Neural crest cell (in vitro differentiated cells): ENCODE data around the gene KIF26B. TPM values are rescaled to one million over a fixed set of nuclear protein-coding genes. Genes with fewer than 3 reads are reported as not detected.

Experiments used
- DNase-seq: peaks from one replicate; pipeline ENCODE4 v3.0.0; 2021; ENCODE audit warnings: low read depth, mixed read lengths, low spot score
- H3K27ac Mint-ChIP-seq: one replicate; pipeline ENCODE4 v1.8.0; 2021; ENCODE audit warnings: mild to moderate bottlenecking, mixed read lengths; ENCODE audit not compliant: unreplicated experiment
- H3K27me3 Mint-ChIP-seq: 2 replicates; pipeline ENCODE4 v1.8.0; 2021; ENCODE audit warnings: low read depth, mild to moderate bottlenecking, mixed read lengths
- H3K36me3 Mint-ChIP-seq: 2 replicates; pipeline ENCODE4 v1.8.0; 2021; ENCODE audit warnings: low read depth, mild to moderate bottlenecking, mixed read lengths
- H3K4me1 Mint-ChIP-seq: 2 replicates; pipeline ENCODE4 v1.8.0; 2021; ENCODE audit warnings: mixed read lengths
- H3K4me3 Mint-ChIP-seq: one replicate; pipeline ENCODE4 v1.8.0; 2021; ENCODE audit warnings: mild to moderate bottlenecking, mixed read lengths
- H3K9me3 Mint-ChIP-seq: 2 replicates; pipeline ENCODE4 v1.8.0; 2021; ENCODE audit warnings: mixed read lengths
- CTCF ChIP-seq: fragments of 200-600 bp; sonication (generic); conservative IDR thresholded peaks from 2 replicates; pipeline ENCODE4 v1.5.0; 2021; ENCODE audit warnings: antibody characterized with exemption, mild to moderate bottlenecking
- total RNA-seq: library from RNA; stranded (reverse); gene quantifications from 2 replicates; pipeline ENCODE4 v1.2.1, GENCODE V29; 2021

Gene KIF26B
- total RNA-seq, 1 donor from 2014 or later, result 6.2 TPM

DNA sequence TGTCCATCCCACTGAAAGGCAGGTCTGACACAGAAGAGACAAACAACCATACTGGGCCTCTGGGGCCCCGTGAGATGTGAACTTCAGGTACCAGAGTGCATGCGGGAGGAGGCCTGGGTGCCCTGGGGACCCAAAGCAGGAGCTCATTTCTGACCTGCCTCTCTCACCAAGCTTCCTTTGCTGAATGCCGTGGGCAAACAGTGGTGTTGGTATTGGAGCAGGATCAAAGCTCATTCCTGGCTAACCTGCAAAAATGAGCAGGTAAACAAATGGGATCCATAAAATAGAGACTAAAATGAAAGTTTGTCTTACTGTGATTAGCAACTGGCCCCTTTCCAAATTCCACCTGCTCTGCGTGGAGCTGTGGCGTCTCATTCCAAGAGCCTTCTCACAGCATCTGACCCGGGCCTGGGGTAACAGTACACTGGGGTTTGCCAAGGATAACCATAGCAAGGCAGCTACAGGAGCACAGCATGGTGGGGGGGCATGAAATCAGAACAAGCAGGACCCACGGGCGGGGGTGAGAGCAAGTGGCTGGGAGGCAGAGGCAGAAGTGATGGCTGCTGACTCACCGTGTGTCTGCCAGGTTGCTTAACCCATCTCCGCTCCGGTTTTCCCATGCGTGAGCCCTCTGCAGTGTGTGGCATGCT, 103.6 kb downstream of the KIF26B start:
- DNase-seq, result no peak
- Mint-ChIP-seq H3K4me1 (peaks cover 22% of the 10 kb centered on the region), H3K4me3 (no peak overlapping the region), H3K9me3 (no peaks in the 10 kb centered on the region), H3K36me3 (no peaks in the 10 kb centered on the region), H3K27ac (no peak overlapping the region), H3K27me3 (no peaks in the 10 kb centered on the region)
- no peak for TF ChIP-seq CTCF

- H3K9me3 Mint-ChIP-seq, result no peaks in the 10 kb centered on the region
- no peaks in the 10 kb centered on the region for H3K27me3 Mint-ChIP-seq
- no peak for TF ChIP-seq CTCF
- H3K4me1 Mint-ChIP-seq, result peaks cover 24% of the 10 kb centered on the region
- no peaks in the 10 kb centered on the region for H3K36me3 Mint-ChIP-seq
- H3K27ac Mint-ChIP-seq, result no peak overlapping the region
- no peak overlapping the region for H3K4me3 Mint-ChIP-seq
- no peak for DNase-seq
Measured at GRCh38 chr1:245260110-245260882, 105.5 kb downstream of the KIF26B start.

DNA sequence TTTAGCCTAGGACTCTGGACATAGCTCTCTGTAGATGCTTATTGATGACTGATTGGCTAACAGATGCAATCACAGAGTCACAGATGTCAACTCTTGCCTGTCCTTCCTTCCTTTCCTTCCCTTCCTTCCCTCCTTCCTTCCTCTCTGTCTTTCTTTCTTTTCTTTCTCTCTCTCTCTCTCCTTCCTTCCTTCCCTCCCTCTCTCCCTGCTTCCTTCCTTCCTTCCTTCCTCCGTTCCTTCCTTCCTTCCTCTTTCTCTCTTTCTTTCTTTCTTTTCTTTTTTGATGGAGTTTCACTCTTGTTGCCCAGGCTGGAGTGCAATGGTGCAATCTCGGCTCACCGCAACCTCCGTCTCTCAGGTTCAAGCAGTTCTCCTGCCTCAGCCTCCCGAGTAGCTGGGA, 106.1 kb downstream of the KIF26B start:
- H3K4me3 Mint-ChIP-seq, result no peak overlapping the region
- no peaks in the 10 kb centered on the region for H3K36me3 Mint-ChIP-seq
- H3K9me3 Mint-ChIP-seq, result no peaks in the 10 kb centered on the region
- H3K27ac Mint-ChIP-seq, result no peak overlapping the region
- H3K4me1 Mint-ChIP-seq, result peaks cover 24% of the 10 kb centered on the region
- TF ChIP-seq CTCF, result no peak
- DNase-seq, result no peak
- H3K27me3 Mint-ChIP-seq, result no peaks in the 10 kb centered on the region

DNA sequence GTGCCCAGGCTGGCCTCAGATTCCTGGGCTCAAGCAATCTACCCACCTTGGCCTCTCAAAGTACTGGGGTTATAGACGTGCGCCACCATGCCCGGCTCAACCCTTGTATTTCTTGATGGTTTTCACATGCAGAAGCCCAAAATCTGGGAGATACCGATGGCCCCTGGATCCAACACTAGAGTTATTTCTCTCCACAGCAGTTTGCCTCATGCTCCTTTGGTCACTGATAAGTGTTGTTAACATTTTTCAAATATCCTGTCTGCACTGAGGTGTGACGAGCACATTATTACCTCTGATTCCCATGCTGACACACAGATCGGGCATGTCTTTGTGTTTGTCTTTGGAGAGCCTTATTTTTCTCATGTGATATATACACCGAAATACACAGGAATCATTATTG, 107.0 kb downstream of the KIF26B start:
- no peak for TF ChIP-seq CTCF
- peaks cover 19% of the 10 kb centered on the region for H3K4me1 Mint-ChIP-seq
- H3K9me3 Mint-ChIP-seq, result no peaks in the 10 kb centered on the region
- no peaks in the 10 kb centered on the region for H3K27me3 Mint-ChIP-seq
- no peaks in the 10 kb centered on the region for H3K36me3 Mint-ChIP-seq
- no peak for DNase-seq
- H3K27ac Mint-ChIP-seq, result no peak overlapping the region
- H3K4me3 Mint-ChIP-seq, result no peak overlapping the region

GRCh38 chr1:245263529-245264095, 108.8 kb downstream of the KIF26B start:
- Mint-ChIP-seq H3K36me3 (no peaks in the 10 kb centered on the region), H3K27me3 (no peaks in the 10 kb centered on the region), H3K4me1 (peaks cover 13% of the 10 kb centered on the region), H3K9me3 (no peaks in the 10 kb centered on the region), H3K27ac (no peak overlapping the region), H3K4me3 (no peak overlapping the region)
- TF ChIP-seq CTCF, result no peak
- DNase-seq, result no peak
